Astrocyte (in vitro differentiated cells and primary cell): Measurements from ENCODE around the gene BCAS1.

Experiments
- EZH2 ChIP-seq: IDR thresholded peaks from 2 replicates; pipeline ENCODE4 v1.6.1; 2012; ENCODE audit warnings: mild to moderate bottlenecking, low read length, inconsistent platforms; ENCODE audit not compliant: insufficient read depth
- TF ChIP-seq, protein P1 (sequence below): IDR thresholded peaks from 2 replicates; pipeline ENCODE4 v1.5.1; 2011; ENCODE audit warnings: low read depth, mild to moderate bottlenecking, inconsistent platforms, low read length, moderate library complexity; ENCODE audit not compliant: insufficient read depth

GRCh38 chr20:54094268-54094580, 23.8 kb upstream of the BCAS1 start:
- TF ChIP-seq, protein P1, sequence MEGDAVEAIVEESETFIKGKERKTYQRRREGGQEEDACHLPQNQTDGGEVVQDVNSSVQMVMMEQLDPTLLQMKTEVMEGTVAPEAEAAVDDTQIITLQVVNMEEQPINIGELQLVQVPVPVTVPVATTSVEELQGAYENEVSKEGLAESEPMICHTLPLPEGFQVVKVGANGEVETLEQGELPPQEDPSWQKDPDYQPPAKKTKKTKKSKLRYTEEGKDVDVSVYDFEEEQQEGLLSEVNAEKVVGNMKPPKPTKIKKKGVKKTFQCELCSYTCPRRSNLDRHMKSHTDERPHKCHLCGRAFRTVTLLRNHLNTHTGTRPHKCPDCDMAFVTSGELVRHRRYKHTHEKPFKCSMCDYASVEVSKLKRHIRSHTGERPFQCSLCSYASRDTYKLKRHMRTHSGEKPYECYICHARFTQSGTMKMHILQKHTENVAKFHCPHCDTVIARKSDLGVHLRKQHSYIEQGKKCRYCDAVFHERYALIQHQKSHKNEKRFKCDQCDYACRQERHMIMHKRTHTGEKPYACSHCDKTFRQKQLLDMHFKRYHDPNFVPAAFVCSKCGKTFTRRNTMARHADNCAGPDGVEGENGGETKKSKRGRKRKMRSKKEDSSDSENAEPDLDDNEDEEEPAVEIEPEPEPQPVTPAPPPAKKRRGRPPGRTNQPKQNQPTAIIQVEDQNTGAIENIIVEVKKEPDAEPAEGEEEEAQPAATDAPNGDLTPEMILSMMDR: no peak
- TF ChIP-seq EZH2: no peak
